IgD-negative memory B cell (primary cell): Measurements from ENCODE around the gene IL16. TPM values are rescaled to one million over a fixed set of nuclear protein-coding genes. Genes with fewer than 3 reads are reported as not detected.
"Not testable (repeated sequence)": the region's sequence is repeated elsewhere in the genome, so short reads cannot be mapped to it uniquely, and the experiment has no call there.

Experiments used
- H3K27ac Mint-ChIP-seq, 3 donors: one replicate each; pipeline ENCODE4 v1.8.0; 2020 to 2022; ENCODE audit warnings: mild to moderate bottlenecking in 3 of 3, mixed read lengths in 3 of 3, moderate library complexity in 1 of 3
- H3K27me3 Mint-ChIP-seq: one replicate; pipeline ENCODE4 v1.8.0; 2021; ENCODE audit warnings: mixed read lengths
- H3K36me3 Mint-ChIP-seq: one replicate; pipeline ENCODE4 v1.8.0; 2020; ENCODE audit warnings: mild to moderate bottlenecking, mixed read lengths
- H3K4me1 Mint-ChIP-seq, 3 donors: one replicate each; pipeline ENCODE4 v1.8.0; 2020 to 2022; ENCODE audit warnings: mixed read lengths in 3 of 3, mild to moderate bottlenecking in 1 of 3
- H3K4me3 Mint-ChIP-seq, 4 donors: one replicate each; pipeline ENCODE4 v1.8.0; 2020 to 2022; ENCODE audit warnings: mild to moderate bottlenecking in 4 of 4, mixed read lengths in 4 of 4, moderate library complexity in 3 of 4
- H3K9me3 Mint-ChIP-seq, 3 donors: one replicate each; pipeline ENCODE4 v1.8.0; 2020 to 2021; ENCODE audit warnings: mixed read lengths in 3 of 3, mild to moderate bottlenecking in 1 of 3
- polyA plus RNA-seq: library from polyadenylated mRNA; unstranded; fragments of 300-500 nt; fragmentation: Illumina TruSeq; gene quantifications from one replicate; pipeline ENCODE4 v1.2.3, GENCODE V29; 2021

IL16 gene
- polyA plus RNA-seq, 1 donor from 2014 or later = 301 TPM

DNA sequence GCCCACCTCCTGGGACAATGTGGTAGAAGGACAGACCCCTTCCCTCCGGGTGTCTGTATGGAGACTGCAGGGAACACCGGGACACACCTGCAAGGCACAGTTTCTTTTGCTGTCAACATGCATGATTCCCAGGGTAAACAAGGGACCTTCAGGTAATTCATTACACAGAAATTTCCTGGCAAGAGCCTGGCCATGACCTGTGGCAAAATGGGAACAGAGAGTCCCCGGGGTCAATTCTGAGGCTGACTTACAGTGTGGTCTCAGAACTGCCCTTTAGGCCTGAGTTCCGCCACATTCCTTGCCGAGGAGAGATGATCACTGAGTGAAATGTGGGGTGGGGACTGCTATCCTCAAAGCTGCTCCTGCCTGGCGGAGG is 121.0 kb downstream of the IL16 start:
- no peaks in the 10 kb centered on the region for H3K9me3 Mint-ChIP-seq
- peak overlapping the region; percentile 55 to 87 (median 66) for H3K4me3 Mint-ChIP-seq
- H3K4me1 Mint-ChIP-seq = peaks cover 44 to 66% (median 51%) of the 10 kb centered on the region in 3 donors
- H3K36me3 Mint-ChIP-seq = no peaks in the 10 kb centered on the region
- H3K27ac Mint-ChIP-seq = peak overlapping the region; percentile 83 to 89 (median 86)
- peaks cover 1% of the 10 kb centered on the region for H3K27me3 Mint-ChIP-seq

DNA sequence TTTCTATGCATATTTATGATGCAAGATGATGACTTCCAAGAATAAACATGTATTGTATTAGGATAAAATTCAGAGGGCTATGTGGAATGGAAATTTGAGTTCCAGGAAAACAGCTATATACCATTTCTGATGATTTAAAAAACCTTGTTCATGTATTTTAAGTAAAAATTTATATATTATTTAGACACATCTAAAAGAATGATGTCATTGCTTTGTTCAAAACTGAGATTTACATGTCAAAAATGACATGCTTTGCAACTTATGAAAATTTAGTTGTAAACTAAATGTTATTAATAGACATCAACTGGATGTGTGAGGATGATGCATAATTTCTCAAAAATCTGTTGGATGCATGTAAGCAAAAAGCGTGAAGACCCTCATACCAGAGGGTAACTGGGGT is 125.0 kb downstream of the IL16 start:
- H3K27ac Mint-ChIP-seq = no peak overlapping the region
- peaks cover 41 to 48% (median 46%) of the 10 kb centered on the region in 3 donors for H3K4me1 Mint-ChIP-seq
- peaks cover 1% of the 10 kb centered on the region for H3K27me3 Mint-ChIP-seq
- no peaks in the 10 kb centered on the region for H3K9me3 Mint-ChIP-seq
- H3K36me3 Mint-ChIP-seq = no peaks in the 10 kb centered on the region
- H3K4me3 Mint-ChIP-seq = peak overlapping the region in 1 of 4 donors; percentile 73

DNA sequence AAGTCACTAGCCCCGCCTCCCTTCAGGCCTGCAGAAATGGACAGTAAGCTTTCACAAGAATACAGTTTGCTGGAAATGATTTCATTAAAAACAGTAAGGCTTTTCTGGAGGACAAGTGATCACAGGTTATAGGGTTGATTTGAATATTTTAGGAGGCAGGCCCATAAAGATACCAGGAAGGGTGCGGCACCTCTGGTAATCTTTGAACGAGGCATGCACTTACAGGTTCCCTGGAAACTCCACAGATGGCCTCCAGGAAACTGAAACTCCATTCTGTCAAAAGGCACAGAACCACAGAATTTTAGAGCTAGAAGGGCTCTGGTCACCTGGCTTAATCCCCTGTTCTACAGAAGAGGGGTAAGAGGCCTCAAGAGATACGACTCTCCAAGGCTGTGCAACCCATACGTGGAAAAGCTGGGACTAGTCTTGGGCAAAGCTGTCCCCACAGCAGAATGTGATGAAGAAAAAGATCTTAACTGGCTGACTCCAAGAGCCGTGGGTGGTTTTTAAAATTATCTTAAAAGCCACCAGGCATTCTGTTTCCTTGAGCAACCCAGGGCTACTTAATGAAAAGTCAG is 126.1 kb downstream of the IL16 start:
- peaks cover 1% of the 10 kb centered on the region for H3K27me3 Mint-ChIP-seq
- H3K4me3 Mint-ChIP-seq = peak overlapping the region; percentile 58 to 74 (median 66)
- H3K9me3 Mint-ChIP-seq = no peaks in the 10 kb centered on the region
- peak overlapping the region in 2 of 3 donors; percentile 46 to 83 for H3K27ac Mint-ChIP-seq
- no peaks in the 10 kb centered on the region for H3K36me3 Mint-ChIP-seq
- peaks cover 31 to 41% (median 41%) of the 10 kb centered on the region in 3 donors for H3K4me1 Mint-ChIP-seq

DNA sequence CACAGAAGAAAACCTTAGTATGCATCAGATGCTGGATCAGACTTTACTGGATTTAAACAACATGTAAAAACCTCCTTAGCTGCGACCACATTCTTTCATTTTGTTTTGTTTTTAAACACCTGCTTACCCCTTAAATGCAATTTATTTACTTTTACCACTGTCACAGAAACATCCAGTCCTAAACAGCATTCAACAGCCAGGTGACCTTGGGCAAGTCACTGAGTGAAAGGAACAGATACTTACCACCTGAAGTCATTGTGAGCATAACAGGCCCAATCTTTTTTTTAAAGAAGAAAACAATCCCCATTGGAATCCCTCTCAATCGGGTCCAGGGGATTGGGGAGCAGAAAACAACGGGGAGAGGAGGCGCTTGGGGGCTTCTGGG is 126.9 kb downstream of the IL16 start:
- peak overlapping the region; percentile 92 to 100 (median 98) for H3K4me3 Mint-ChIP-seq
- peak overlapping the region; percentile 84 to 95 (median 93) for H3K27ac Mint-ChIP-seq
- peaks cover 24 to 34% (median 33%) of the 10 kb centered on the region in 3 donors for H3K4me1 Mint-ChIP-seq
- H3K9me3 Mint-ChIP-seq = no peaks in the 10 kb centered on the region
- peaks cover under 1% of the 10 kb centered on the region for H3K27me3 Mint-ChIP-seq
- no peaks in the 10 kb centered on the region for H3K36me3 Mint-ChIP-seq

DNA sequence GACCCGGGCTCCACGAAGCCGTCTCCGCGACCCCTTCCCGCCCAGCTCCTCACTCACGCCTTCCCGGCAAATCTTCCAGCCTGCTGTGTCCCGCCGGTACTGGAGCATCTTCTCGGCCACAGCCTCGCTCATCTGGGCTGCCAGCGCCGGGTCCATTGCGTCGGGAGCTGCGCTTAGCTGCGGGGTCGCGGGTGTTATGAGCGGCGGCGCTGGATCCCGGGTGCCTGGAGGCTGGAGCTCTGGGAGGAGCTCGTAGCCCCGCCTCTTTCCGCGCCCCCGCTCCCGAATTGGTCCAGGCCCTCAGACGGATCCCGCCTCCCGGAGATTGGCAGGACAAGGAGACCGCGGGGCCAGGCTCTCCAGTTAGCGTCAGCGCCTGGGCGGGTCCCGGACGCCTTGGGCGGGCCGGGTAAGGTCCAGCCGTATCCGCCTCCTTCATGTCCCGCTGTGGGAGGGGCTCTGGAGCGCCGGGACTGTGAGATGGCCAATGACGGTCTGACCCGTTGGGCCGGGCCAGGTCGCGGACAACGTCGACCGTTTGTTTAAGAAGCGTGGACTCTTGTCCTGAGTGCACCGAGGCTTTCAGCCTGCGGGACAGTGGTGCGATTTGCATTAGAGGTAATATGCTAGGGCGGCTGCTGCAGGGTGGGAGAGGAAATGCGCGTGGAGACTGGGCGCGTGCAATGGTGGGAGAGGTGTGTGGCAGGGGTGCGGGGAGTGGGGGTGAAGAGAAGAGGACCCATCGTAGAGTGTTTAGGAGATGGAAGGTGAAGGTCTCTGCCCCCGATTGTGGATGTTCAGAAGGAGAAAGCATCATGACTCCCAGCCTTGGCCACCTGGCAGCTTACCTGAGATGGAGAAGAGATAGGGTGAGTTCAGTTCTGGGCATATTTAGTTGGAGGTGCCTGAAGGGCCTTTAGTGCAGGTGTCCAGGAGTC is 127.5 kb downstream of the IL16 start, which contains the start of gene STARD5:
Gene STARD5 (minus strand): TSS at position 198 of the 938 bp plus-strand sequence. CDS start 42 bp downstream, at position 156.
- Mint-ChIP-seq H3K27ac (peak within 1 kb of the TSS; percentile 84 to 95 (median 93)), H3K27me3 (no peaks in the 10 kb centered on the region), H3K9me3 (no peaks in the 10 kb centered on the region)

DNA sequence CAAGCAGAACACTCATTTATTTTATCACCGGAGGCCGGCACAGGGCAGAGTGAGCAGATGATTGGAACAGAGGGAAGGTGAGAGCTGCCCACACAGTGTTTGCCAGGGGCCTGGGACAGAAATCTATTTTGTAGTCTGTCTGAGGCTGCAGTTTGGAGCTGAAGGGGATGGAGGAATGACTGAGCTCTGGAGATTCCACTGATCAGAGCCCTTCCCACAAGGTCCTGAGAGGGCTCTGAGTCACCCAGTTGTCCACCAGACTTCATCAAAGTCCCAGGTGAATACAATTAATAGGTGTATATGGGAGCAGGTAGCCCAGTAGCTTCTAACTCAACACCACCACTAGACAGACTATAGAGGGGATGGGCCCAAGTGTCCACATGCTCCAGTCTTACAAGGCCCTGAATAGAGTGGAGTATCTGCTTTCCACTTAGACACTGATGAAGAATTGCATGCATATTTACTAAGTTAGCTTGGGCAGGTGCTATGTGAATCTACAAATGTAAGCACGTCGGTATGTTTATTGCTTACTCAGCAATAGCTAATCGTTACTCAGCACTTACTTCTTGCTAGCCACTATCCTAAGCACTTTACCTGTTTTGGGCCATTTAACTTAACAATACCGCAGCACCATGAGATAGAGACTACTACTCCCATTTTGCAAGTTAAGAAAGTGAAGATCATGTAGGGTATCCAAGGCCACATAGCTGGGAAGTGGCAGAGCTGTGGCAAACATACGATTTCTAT is 130.0 kb downstream of the IL16 start:
- Mint-ChIP-seq H3K4me3 (peak overlapping the region in 1 of 4 donors; percentile 31), H3K4me1 (peaks cover 17 to 27% (median 22%) of the 10 kb centered on the region in 3 donors), H3K27me3 (no peaks in the 10 kb centered on the region), H3K9me3 (no peaks in the 10 kb centered on the region), H3K36me3 (peaks cover 3% of the 10 kb centered on the region), H3K27ac (peak overlapping the region in 1 of 3 donors; percentile 74)

More for the DNA sequence above, 127.5 kb downstream of the IL16 start, which contains the start of gene STARD5:
- Mint-ChIP-seq H3K36me3 (peaks cover 3% of the 10 kb centered on the region), H3K4me1 (peaks cover 19 to 31% (median 26%) of the 10 kb centered on the region in 3 donors), H3K4me3 (peak within 1 kb of the TSS; percentile 92 to 100 (median 98))

DNA sequence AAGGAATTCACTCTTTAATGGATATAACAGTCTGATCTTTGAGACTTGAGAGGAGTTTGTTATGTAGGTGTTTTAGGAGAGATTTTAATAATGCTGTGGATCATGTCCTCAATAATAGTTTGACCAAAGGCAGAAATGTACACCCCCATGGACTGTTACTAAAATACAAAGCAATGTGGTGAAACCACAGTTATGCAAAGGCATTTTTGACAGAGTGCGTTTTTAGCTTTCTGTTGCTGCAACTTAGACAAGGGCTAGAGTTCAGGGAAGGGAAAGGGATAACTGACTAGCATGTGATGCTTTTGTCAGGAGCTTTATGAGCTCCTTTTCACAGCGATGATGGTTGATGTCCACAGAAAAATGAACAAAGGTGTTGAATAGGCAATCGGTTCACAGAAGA is 130.8 kb downstream of the IL16 start:
- H3K9me3 Mint-ChIP-seq = no peaks in the 10 kb centered on the region

DNA sequence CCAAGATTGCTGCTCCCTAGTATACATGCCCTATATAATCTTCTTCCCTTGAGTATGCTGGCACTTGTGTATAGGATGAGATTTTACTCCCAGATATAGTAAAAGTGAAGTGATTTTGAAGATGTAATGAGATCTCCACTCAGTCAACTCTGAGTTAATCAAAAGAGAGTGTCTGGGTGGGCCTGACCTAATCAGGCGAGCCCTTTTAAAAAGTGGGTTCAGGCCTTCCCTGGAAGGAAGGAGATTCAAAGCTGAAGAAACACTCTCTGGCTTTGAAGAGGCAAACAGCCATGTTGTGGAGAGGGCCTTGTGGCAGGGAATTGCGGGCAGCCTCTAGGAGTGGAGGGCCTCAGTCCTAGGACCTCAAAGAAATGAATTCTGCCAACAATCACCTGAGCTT is 132.8 kb downstream of the IL16 start:
- H3K4me1 Mint-ChIP-seq = peaks cover 10 to 11% (median 10%) of the 10 kb centered on the region in 3 donors
- H3K27me3 Mint-ChIP-seq = no peaks in the 10 kb centered on the region
- no peak overlapping the region for H3K27ac Mint-ChIP-seq
- H3K4me3 Mint-ChIP-seq = no peak overlapping the region
- H3K9me3 Mint-ChIP-seq = no peaks in the 10 kb centered on the region
- H3K36me3 Mint-ChIP-seq = peaks cover 3% of the 10 kb centered on the region

More for the DNA sequence above, 130.8 kb downstream of the IL16 start:
- Mint-ChIP-seq H3K27me3 (no peaks in the 10 kb centered on the region), H3K4me3 (peak overlapping the region in 1 of 4 donors; percentile 41), H3K4me1 (peaks cover 17 to 22% (median 17%) of the 10 kb centered on the region in 3 donors), H3K27ac (peak overlapping the region in 1 of 3 donors; percentile 30), H3K36me3 (peaks cover 3% of the 10 kb centered on the region)

DNA sequence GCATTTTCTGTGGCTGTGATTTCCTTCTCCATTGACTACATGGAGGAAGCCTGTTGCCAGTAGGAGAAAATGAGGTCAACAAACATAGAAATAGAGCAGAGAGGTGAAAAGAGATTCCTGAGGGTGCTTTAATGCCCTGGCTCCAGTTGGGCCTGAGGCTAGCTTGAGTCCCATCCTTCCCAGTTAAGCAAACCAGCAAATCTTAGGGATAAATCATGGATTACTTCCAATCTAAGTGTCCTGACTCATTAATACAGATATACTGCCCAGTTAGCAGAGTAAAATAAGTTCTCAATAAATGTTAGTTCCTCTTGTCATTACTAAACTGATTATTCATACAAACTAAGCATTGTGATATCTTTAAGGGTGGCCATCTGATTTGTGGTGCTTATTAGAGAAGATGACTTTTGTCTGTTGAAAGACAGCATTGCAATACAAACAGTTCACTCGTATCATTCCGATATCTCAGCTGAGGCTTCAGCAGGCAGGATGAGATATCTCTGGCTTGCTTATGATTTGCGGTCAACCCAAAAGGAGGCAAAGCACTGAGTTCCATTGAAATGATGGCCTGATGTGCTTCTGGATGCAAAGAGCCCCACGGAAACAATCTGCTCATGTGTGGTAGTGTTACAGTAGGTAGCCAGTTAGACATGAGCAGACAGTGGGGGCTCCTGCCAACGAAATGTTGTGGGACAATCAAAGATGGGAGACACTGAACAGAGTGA is 133.8 kb downstream of the IL16 start:
- Mint-ChIP-seq H3K27ac (peak overlapping the region in 1 of 3 donors; percentile 86), H3K27me3 (peaks cover 2% of the 10 kb centered on the region), H3K36me3 (peaks cover 3% of the 10 kb centered on the region), H3K4me3 (no peak overlapping the region), H3K4me1 (peaks cover 4 to 5% (median 4%) of the 10 kb centered on the region in 3 donors), H3K9me3 (no peaks in the 10 kb centered on the region)

DNA sequence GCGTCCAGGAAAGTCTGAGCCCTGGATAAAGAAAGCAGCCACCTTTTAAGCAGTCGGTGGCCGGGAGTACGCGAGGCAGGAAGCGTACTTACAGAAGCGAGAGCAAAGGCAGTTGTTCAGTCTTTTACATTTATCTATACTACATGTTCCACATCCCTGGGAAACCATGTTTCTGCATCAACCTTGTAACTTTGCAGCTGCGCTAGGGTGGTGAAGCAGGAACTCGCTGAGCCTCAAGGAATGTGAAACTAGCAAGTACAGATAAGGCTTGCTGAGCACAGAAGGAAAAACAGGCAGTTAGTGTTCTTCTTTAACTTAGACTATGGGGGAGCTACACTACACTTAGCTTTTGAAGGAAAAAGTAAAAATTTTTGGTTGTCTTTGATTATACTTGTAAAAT is 134.5 kb downstream of the IL16 start:
- not testable (repeated sequence) for H3K9me3 Mint-ChIP-seq, H3K27me3 Mint-ChIP-seq, H3K4me1 Mint-ChIP-seq, H3K36me3 Mint-ChIP-seq
- H3K27ac Mint-ChIP-seq = peak overlapping the region in 1 of 3 donors; percentile 86
- H3K4me3 Mint-ChIP-seq = peak overlapping the region in 1 of 4 donors; percentile 22

DNA sequence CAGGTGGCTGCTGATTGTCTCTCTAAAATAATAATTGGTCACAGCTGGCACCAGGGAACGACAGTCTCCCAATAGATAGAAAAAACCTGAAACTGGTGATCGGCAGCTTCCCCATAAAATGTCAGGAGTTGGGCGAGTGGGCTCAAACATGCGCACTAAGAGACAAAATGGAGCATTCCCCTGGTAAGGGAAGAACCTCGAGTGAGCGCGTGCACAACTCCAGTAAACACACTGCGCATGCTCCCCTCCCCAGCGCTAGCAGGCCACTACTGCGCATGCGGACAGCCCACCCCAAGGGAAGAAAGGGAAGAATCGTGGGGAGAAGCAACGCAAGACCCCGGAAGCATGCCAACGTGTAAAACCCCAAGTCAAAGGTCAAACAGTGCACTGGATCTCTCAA is 134.9 kb downstream of the IL16 start:
- no peak overlapping the region for H3K27ac Mint-ChIP-seq
- peaks cover 5 to 8% (median 8%) of the 10 kb centered on the region in 3 donors for H3K4me1 Mint-ChIP-seq
- H3K36me3 Mint-ChIP-seq = peaks cover 3% of the 10 kb centered on the region
- no peaks in the 10 kb centered on the region for H3K9me3 Mint-ChIP-seq
- peaks cover 2% of the 10 kb centered on the region for H3K27me3 Mint-ChIP-seq
- H3K4me3 Mint-ChIP-seq = no peak overlapping the region

DNA sequence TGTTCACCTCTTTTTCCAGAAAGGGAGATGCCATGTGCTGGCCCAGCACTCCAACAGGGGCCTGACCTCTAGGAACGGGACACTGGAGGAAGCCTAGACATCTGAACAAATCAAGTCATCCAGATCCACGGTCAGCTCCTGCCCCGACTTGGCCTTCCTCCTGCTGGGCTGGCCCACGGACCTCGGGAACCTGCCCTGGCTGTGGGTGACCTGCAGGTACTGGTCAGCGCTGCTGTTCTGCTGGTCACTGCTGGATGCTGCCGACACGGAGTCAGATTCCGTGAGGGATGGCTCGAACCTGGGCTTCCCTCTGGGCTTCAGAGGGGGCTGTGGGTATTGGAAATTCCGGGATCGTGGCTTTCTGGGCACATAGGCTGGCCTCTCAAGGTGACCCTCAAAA is 135.6 kb downstream of the IL16 start:
- no peak overlapping the region for H3K27ac Mint-ChIP-seq
- H3K27me3 Mint-ChIP-seq = peaks cover 2% of the 10 kb centered on the region
- peaks cover 8 to 10% (median 10%) of the 10 kb centered on the region in 3 donors for H3K4me1 Mint-ChIP-seq
- H3K9me3 Mint-ChIP-seq = no peaks in the 10 kb centered on the region
- peaks cover 3% of the 10 kb centered on the region for H3K36me3 Mint-ChIP-seq
- no peak overlapping the region for H3K4me3 Mint-ChIP-seq

DNA sequence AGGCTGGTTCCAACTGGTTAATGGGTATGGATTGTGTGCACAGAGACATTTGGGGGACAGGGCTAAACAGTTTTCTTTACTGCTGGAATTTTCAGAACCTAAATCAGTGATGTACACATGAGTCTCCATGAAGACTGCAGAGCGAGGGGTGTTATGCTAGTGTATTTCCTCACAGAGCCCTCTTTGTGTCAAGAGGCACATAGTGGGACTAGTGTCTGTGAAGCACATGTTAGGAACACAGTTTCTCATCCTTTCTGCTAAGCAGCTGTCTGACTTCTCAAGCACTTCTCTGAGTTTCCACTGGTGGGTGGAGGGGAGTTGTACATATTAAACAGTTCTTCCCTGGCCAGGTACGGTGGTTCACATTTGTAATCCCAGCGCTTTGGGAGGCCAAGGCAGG is 136.7 kb downstream of the IL16 start:
- Mint-ChIP-seq H3K4me1 (peaks cover 6 to 9% (median 8%) of the 10 kb centered on the region in 3 donors), H3K36me3 (peaks cover 3% of the 10 kb centered on the region), H3K4me3 (no peak overlapping the region), H3K27ac (peak overlapping the region in 1 of 3 donors; percentile 67), H3K9me3 (no peaks in the 10 kb centered on the region), H3K27me3 (peaks cover 2% of the 10 kb centered on the region)
